Heart left ventricle (tissue), 13 donors: ENCODE results near the gene PLA2G2C.

Experiments used
- POLR2A ChIP-seq, 2 donors: fragments of 450-650 bp; IDR thresholded peaks; one replicate each; pipeline ENCODE4 v1.6.1; 2017; ENCODE audit warnings: antibody characterized with exemption in 2 of 2, mild to moderate bottlenecking in 2 of 2, moderate library complexity in 2 of 2
- TF ChIP-seq, protein P1 (sequence below), 12 donors: fragments of 200-600 bp; sonication (generic) in 4 of 12; IDR thresholded peaks; one replicate each; pipeline versions ENCODE4 v1.5.0 to v1.8.0; 2018 to 2022; ENCODE audit warnings: antibody characterized with exemption in 12 of 12, mild to moderate bottlenecking in 5 of 12
- donor health status: ischemic (EF 13 %, LVEDD 7.1; RV severe dilation, severe dysfunction).
- donor health status: DM: no; HTN: yes; CAD: no.
- donor health status: DM: no; HTN: no; CAD: no.
- donor health status: ischemic (EF 25% LVEDD 6.9; RV normal size, moderate dysfunction).
- donor health status: ischemic (EF 25% LVEDD 5.7; RV mildly dilated, moderate dysfunction).
- donor health status: ischemic (EF 35%, LVEDD 5.7; RV mildly dilated, moderate dysfunction).
- donor health status: nonischemic (EF 11% LVEDD 7.7; RV severe dilation, severe dysfunction).
- donor health status: DM: yes; HTN: yes; CAD: no.
- donor health status: PGD.
- donor health status: ischemic (EF 29% LVEDD 5.4; RV normal size, mild dysfunction).
- donor health status: nonischemic (EF 23%, LVEDD 6.1; RV moderate dilation, normal function).

DNA sequence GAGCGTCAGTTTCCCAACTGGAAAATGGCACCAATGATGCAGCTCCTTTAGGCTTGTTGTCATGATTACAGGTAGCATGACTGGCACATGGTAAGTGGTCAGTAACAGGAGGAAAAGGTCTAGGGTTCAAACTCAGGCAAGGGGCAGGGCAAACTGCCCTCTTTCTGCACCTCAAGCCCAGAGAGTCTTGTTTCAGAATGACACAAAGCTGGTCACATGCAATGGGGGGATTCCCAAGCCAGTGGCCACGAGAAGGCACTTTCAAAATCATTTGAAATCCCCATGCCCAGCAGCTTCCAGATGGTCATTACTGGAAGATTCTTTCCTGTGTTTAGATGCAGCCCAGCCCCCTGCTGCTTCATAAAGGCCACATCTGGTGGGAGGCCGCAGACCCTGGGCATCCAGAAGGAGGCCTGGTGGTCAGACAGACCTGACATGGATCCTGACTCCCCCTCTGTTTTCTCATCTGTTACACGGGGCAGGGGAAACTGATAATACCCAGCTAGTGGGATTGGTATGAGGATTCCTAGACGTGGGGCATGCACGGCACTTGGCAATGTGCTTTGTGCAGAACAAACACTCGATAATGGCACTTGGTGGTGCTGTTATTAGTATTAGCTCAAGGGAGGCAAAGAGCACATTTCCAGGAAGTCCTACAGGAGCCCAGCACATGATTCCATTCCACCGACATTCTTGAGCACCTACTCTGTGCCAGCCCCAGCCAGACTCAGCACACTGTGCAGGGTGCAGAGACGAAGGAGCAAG is 60.1 kb downstream of the PLA2G2C start:
- TF ChIP-seq POLR2A (IDR thresholded peaks at IDR 0.05) = no peak
- TF ChIP-seq, protein P1, sequence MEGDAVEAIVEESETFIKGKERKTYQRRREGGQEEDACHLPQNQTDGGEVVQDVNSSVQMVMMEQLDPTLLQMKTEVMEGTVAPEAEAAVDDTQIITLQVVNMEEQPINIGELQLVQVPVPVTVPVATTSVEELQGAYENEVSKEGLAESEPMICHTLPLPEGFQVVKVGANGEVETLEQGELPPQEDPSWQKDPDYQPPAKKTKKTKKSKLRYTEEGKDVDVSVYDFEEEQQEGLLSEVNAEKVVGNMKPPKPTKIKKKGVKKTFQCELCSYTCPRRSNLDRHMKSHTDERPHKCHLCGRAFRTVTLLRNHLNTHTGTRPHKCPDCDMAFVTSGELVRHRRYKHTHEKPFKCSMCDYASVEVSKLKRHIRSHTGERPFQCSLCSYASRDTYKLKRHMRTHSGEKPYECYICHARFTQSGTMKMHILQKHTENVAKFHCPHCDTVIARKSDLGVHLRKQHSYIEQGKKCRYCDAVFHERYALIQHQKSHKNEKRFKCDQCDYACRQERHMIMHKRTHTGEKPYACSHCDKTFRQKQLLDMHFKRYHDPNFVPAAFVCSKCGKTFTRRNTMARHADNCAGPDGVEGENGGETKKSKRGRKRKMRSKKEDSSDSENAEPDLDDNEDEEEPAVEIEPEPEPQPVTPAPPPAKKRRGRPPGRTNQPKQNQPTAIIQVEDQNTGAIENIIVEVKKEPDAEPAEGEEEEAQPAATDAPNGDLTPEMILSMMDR (IDR thresholded peaks at IDR 0.05) = no peak
